ENCODE data around the gene SYNPO2. TPM values are rescaled to one million over a fixed set of nuclear protein-coding genes. Genes with fewer than 3 reads are reported as not detected.

The SYNPO2 gene
- total and polyA plus RNA-seq, 10 of the 15 experiments (the other 5 are each of a cell fraction or from before 2014, with no cell fraction given): 0.04 to 0.34 (median 0.28) TPM

- no peak for TF ChIP-seq FOS (IDR thresholded peaks at IDR 0.05; ENCODE audit: borderline replicate concordance, extremely low read depth, insufficient read length)
- TF ChIP-seq CHD1 (IDR thresholded peaks at IDR 0.05; ENCODE audit: low read depth, low read length): no peak
Observed at GRCh38 chr4:118848242-118848641, 40.4 kb upstream of the SYNPO2 start (continued).

GRCh38 chr4:118848901-118849300 is 39.8 kb upstream of the SYNPO2 start:
- ATAC-seq (no peak), DNase-seq (ENCODE audit: low read depth, low spot score) (no peak), FAIRE-seq (no peak)
- intact Hi-C loops (cut with micrococcal nuclease; ENCODE audit: unreplicated experiment) (no loop called here), in situ Hi-C loops (cut with MboI) (no loop called here)
- ChIA-PET POLR2A (no interaction called here), SMC1A (ENCODE audit: uncharacterized antibody, unreplicated experiment) (interaction anchor here (2.0 kb wide), 1 partner anchor 10 kb away, joined by 11 read pairs; no protein-coding TSS in a partner anchor), CTCF (no interaction called here), RAD21 (ENCODE audit: unreplicated experiment) (no interaction called here)
- Histone ChIP-seq H3K27me3 (replicated peaks in 1 of 2; ENCODE audit: control insufficient read depth in 2 of 2, insufficient read depth in 2 of 2, low read length in 1 of 2) (no peaks in the 10 kb centered on the region; a peak in 1 of 4 replicates), H3K9me3 (replicated peaks; ENCODE audit: control insufficient read depth, insufficient read depth, low read length) (no peaks in the 10 kb centered on the region), H3K27ac (ENCODE audit: control insufficient read depth, insufficient read depth) (no peak overlapping the region), H2AFZ (ENCODE audit: control insufficient read depth, low read depth, low read length) (no peak overlapping the region), H4K20me1 (ENCODE audit: control insufficient read depth, insufficient read depth) (no peaks in the 10 kb centered on the region), H3K79me2 (ENCODE audit: control insufficient read depth, insufficient read depth, low read length) (no peaks in the 10 kb centered on the region), H3K9ac (ENCODE audit: control insufficient read depth, insufficient read depth, low read length) (no peak overlapping the region), H3K4me3 (no peak overlapping the region), H3K4me1 (ENCODE audit: control insufficient read depth, insufficient read depth, low read length) (peaks cover 3% of the 10 kb centered on the region; the same call in 1 of the 2 replicates), H3K4me2 (ENCODE audit: control insufficient read depth, insufficient read depth) (no peak overlapping the region), H3K36me3 (ENCODE audit: control insufficient read depth in 2 of 2, insufficient read depth in 2 of 2, low read length in 1 of 2) (no peaks in the 10 kb centered on the region)
- no TSS peak for BruUV-seq (replicated peaks)
- no peak for TF ChIP-seq POLR2AphosphoS5 (IDR thresholded peaks at IDR 0.05; ENCODE audit: low read length)
- no peak for TF ChIP-seq ZBTB40 (IDR thresholded peaks at IDR 0.05; ENCODE audit: borderline replicate concordance)
- no peak for TF ChIP-seq MEF2A (IDR thresholded peaks at IDR 0.05; ENCODE audit: insufficient read depth, low read depth, low read length)
- TF ChIP-seq FOXK2 (IDR thresholded peaks at IDR 0.05): no peak
- TF ChIP-seq RUNX3 (IDR thresholded peaks at IDR 0.05; ENCODE audit: low read length): no peak
- TF ChIP-seq ZNF274 (IDR thresholded peaks at IDR 0.05; ENCODE audit: insufficient read depth, insufficient read length): no peak
- no peak for TF ChIP-seq ZBTB4 (CRISPR knock-in tag; IDR thresholded peaks at IDR 0.05)
- no peak for TF ChIP-seq MXI1 (IDR thresholded peaks at IDR 0.05; ENCODE audit: low read depth, low read length)
- TF ChIP-seq FOS (IDR thresholded peaks at IDR 0.05; ENCODE audit: borderline replicate concordance, extremely low read depth, insufficient read length): no peak
- no peak for TF ChIP-seq CEBPB (IDR thresholded peaks at IDR 0.05; ENCODE audit: borderline replicate concordance in 1 of 2, low read depth in 2 of 2, low read length in 2 of 2)
- no peak for TF ChIP-seq ZNF24 (IDR thresholded peaks at IDR 0.05)
- TF ChIP-seq E4F1 (IDR thresholded peaks at IDR 0.05; ENCODE audit: borderline replicate concordance, partially characterized antibody): no peak

All from GM12878 (cell line).